ENCODE data around the gene PHF19. TPM values are rescaled to one million over a fixed set of nuclear protein-coding genes. Genes with fewer than 3 reads are reported as not detected.

PHF19 gene
- total RNA-seq, 1 experiment from 2014 or later = 66.8 TPM

DNA sequence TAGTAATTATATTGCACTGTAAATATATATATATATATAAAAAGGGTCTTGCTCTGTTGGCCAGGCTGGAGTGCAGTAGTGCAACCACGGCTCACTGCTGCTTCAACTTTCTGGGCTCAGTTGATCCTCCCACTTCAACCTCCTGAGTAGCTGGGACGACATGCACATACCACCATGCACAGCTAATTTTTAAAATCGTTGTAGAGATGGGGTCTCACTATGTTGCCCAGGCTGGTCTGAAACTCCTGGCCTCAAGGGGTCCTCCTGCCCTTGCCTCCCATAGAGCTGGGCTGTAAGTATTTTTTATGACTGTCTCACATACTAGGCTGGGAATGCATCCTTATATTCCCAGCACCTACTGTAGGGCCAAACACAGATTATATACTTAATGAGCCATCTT, 46.1 kb downstream of the PHF19 start:
- Histone ChIP-seq H4K8ac (replicated peaks; ENCODE audit: insufficient read length, low read depth, low read length) (no peak overlapping the region), H3T11ph (ENCODE audit: low read length) (no peak overlapping the region), H3K27me3 (ENCODE audit: insufficient read depth, low read length) (no peaks in the 10 kb centered on the region), H3K4me2 (ENCODE audit: insufficient read depth, insufficient read length, low read length) (no peak overlapping the region), H2BK5ac (ENCODE audit: insufficient read length, low read length) (no peak overlapping the region), H3K79me2 (ENCODE audit: insufficient read depth, low read length) (no peaks in the 10 kb centered on the region), H3K14ac (ENCODE audit: insufficient read depth, low read length) (no peak overlapping the region), H3K9me3 (ENCODE audit: control insufficient read depth, low read depth, low read length) (no peaks in the 10 kb centered on the region), H4K91ac (ENCODE audit: insufficient read length, low read depth, low read length) (no peak overlapping the region), H2BK12ac (ENCODE audit: insufficient read length, low read depth, low read length) (no peak overlapping the region), H4K5ac (ENCODE audit: insufficient read length, low read depth, low read length) (no peak overlapping the region), H4K20me1 (ENCODE audit: control insufficient read depth, insufficient read depth, insufficient read length) (no peaks in the 10 kb centered on the region), H2AFZ (ENCODE audit: low read length) (no peak overlapping the region), H3K4ac (ENCODE audit: low read depth, low read length) (no peak overlapping the region), H3K23me2 (ENCODE audit: insufficient read length, low read depth, low read length, poor library complexity, severe bottlenecking) (no peaks in the 10 kb centered on the region), H3K23ac (ENCODE audit: insufficient read length, low read depth, low read length) (no peak overlapping the region), H2BK120ac (ENCODE audit: low read depth, low read length, poor library complexity, severe bottlenecking) (no peak overlapping the region), H2AK5ac (ENCODE audit: insufficient read length, low read length) (no peak overlapping the region), H2BK20ac (ENCODE audit: low read depth, low read length, poor library complexity, severe bottlenecking) (no peak overlapping the region), H3K9ac (ENCODE audit: extremely low read depth, insufficient read length, low read length) (no peak overlapping the region), H2BK15ac (ENCODE audit: low read depth, low read length) (no peak overlapping the region), H3K27ac (ENCODE audit: insufficient read length, low read depth, low read length) (no peak overlapping the region), H3K4me1 (ENCODE audit: insufficient read depth, low read length) (no peaks in the 10 kb centered on the region), H3K56ac (ENCODE audit: insufficient read length, low read depth, low read length) (no peak overlapping the region), H3K79me1 (ENCODE audit: insufficient read depth, low read depth, low read length, poor library complexity, severe bottlenecking) (no peaks in the 10 kb centered on the region), H3K18ac (ENCODE audit: insufficient read length, low read depth, low read length) (no peak overlapping the region)
- Mint-ChIP-seq H3K4me1 (peaks cover 2 to 3% of the 10 kb centered on the region in 2 experiments; a peak in 1 of 4 replicates), H3K27ac (no peak overlapping the region), H3K36me3 (ENCODE audit: insufficient read depth in 1 of 3, low read depth in 3 of 3) (peaks cover 13 to 68% (median 63%) of the 10 kb centered on the region in 3 experiments; a peak in 6 of 7 replicates), H3K4me3 (no peak overlapping the region), H3K27me3 (ENCODE audit: low read depth) (no peaks in the 10 kb centered on the region), H3K9me3 (no peaks in the 10 kb centered on the region)
- no CpG with 5 or more reads among the region's 3 CpGs for WGBS (ENCODE audit: extremely low coverage, insufficient read length, low lambda C conversion rate)
- no peak for DNase-seq
- TF ChIP-seq, protein P1, sequence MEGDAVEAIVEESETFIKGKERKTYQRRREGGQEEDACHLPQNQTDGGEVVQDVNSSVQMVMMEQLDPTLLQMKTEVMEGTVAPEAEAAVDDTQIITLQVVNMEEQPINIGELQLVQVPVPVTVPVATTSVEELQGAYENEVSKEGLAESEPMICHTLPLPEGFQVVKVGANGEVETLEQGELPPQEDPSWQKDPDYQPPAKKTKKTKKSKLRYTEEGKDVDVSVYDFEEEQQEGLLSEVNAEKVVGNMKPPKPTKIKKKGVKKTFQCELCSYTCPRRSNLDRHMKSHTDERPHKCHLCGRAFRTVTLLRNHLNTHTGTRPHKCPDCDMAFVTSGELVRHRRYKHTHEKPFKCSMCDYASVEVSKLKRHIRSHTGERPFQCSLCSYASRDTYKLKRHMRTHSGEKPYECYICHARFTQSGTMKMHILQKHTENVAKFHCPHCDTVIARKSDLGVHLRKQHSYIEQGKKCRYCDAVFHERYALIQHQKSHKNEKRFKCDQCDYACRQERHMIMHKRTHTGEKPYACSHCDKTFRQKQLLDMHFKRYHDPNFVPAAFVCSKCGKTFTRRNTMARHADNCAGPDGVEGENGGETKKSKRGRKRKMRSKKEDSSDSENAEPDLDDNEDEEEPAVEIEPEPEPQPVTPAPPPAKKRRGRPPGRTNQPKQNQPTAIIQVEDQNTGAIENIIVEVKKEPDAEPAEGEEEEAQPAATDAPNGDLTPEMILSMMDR (conservative IDR thresholded peaks at IDR 0.05) = no peak

Data from H9 (cell line).